ENCODE measurements around the gene TACC3. TPM values are rescaled to one million over a fixed set of nuclear protein-coding genes. Genes with fewer than 3 reads are reported as not detected.

The TACC3 gene
- total RNA-seq, 4 donors from 2014 or later, result 2.5 to 8.8 (median 5.8) TPM

GRCh38 chr4:1772853-1773538 is 51.7 kb downstream of the TACC3 start:
- Histone ChIP-seq H3K9me3 (no peaks in the 10 kb centered on the region), H3K27me3 (peaks cover 0 to 57% (median 8%) of the 10 kb centered on the region in 4 donors), H3K4me1 (peaks cover 0 to 4% (median 2%) of the 10 kb centered on the region in 4 donors), H3K27ac (replicated peaks in 1 of 4) (no peak overlapping the region), H3K4me3 (no peak overlapping the region), H3K36me3 (no peaks in the 10 kb centered on the region)
- DNase-seq (ENCODE audit: extremely low spot score), result no peak
- intact Hi-C loops (cut with DNase I), result no loop called here
- WGBS, result 95% methylated on average over 19 of the region's 30 CpGs
- TF ChIP-seq POLR2A (IDR thresholded peaks at IDR 0.05; ENCODE audit: low read depth) (no peak), CTCF (IDR thresholded peaks at IDR 0.05) (no peak)

- WGBS, result 84% methylated on average over 9 of the region's 10 CpGs
- Histone ChIP-seq H3K27ac (replicated peaks in 1 of 4) (no peak overlapping the region), H3K27me3 (peaks cover 0 to 57% (median 4%) of the 10 kb centered on the region in 4 donors), H3K4me3 (no peak overlapping the region), H3K9me3 (no peaks in the 10 kb centered on the region), H3K4me1 (no peaks in the 10 kb centered on the region), H3K36me3 (no peaks in the 10 kb centered on the region)
- intact Hi-C loops (cut with DNase I), result no loop called here
- TF ChIP-seq CTCF (IDR thresholded peaks at IDR 0.05) (no peak), EP300 (IDR thresholded peaks at IDR 0.05) (no peak), POLR2AphosphoS5 (IDR thresholded peaks at IDR 0.05) (no peak), POLR2A (IDR thresholded peaks at IDR 0.05; ENCODE audit: low read depth) (no peak)
- DNase-seq (ENCODE audit: extremely low spot score), result no peak
These were observed 52.4 kb downstream of the TACC3 start for GRCh38 chr4:1773754-1774153.

- Histone ChIP-seq H3K4me3 (no peak overlapping the region), H3K36me3 (no peaks in the 10 kb centered on the region), H3K4me1 (no peaks in the 10 kb centered on the region), H3K9me3 (no peaks in the 10 kb centered on the region), H3K27me3 (peaks cover 0 to 47% (median 0%) of the 10 kb centered on the region in 4 donors), H3K27ac (replicated peaks in 1 of 4) (no peak overlapping the region)
- TF ChIP-seq POLR2AphosphoS5 (IDR thresholded peaks at IDR 0.05), result no peak
- no peak for TF ChIP-seq CTCF (IDR thresholded peaks at IDR 0.05)
- no peak for TF ChIP-seq POLR2A (IDR thresholded peaks at IDR 0.05; ENCODE audit: low read depth)
- TF ChIP-seq EP300 (IDR thresholded peaks at IDR 0.05), result no peak
- DNase-seq (ENCODE audit: extremely low spot score), result no peak
- WGBS, result 54% methylated on average over 3 of the region's 23 CpGs
- intact Hi-C loops (cut with DNase I), result no loop called here
These were observed 54.6 kb downstream of the TACC3 start for GRCh38 chr4:1775731-1776500.

GRCh38 chr4:1776521-1777161 is 55.3 kb downstream of the TACC3 start:
- DNase-seq (ENCODE audit: extremely low spot score), result no peak
- no peaks in the 10 kb centered on the region for H3K36me3 ChIP-seq
- intact Hi-C loops (cut with DNase I), result no loop called here
- WGBS, result 86% methylated on average over 17 of the region's 24 CpGs
- TF ChIP-seq POLR2A (IDR thresholded peaks at IDR 0.05; ENCODE audit: low read depth), result no peak
- no peak for TF ChIP-seq EP300 (IDR thresholded peaks at IDR 0.05)
- no peak for TF ChIP-seq POLR2AphosphoS5 (IDR thresholded peaks at IDR 0.05)
- TF ChIP-seq CTCF (IDR thresholded peaks at IDR 0.05), result no peak
- peaks cover 0 to 39% (median 0%) of the 10 kb centered on the region in 4 donors for H3K27me3 ChIP-seq
- no peaks in the 10 kb centered on the region for H3K4me1 ChIP-seq
- no peaks in the 10 kb centered on the region for H3K9me3 ChIP-seq
- no peak overlapping the region for H3K27ac ChIP-seq (replicated peaks in 1 of 4)
- H3K4me3 ChIP-seq, result no peak overlapping the region

All from esophagus muscularis mucosa (tissue), 4 donors.